HG02623 (cell line): ENCODE results near the gene RIOX2.
A peak's percentile ranks its signal among the peaks of the same experiment; 100 is the strongest.

Experiments
- ATAC-seq: cut with Tn5 transposase; IDR thresholded peaks from one replicate; pipeline ENCODE4 v1.9.1; 2021; ENCODE audit warnings: moderate library complexity; ENCODE audit not compliant: unreplicated experiment

Gene RIOX2

GRCh38 chr3:97956051-97956450 is 16.2 kb downstream of the RIOX2 start:
- ATAC-seq: no peak

GRCh38 chr3:97954228-97954827 is 17.9 kb downstream of the RIOX2 start:
- ATAC-seq: peak; percentile 55

GRCh38 chr3:97952872-97953271 is 19.4 kb downstream of the RIOX2 start:
- ATAC-seq: no peak

GRCh38 chr3:97952280-97952679 is 20.0 kb downstream of the RIOX2 start:
- no peak for ATAC-seq

GRCh38 chr3:97950360-97950759 is 21.9 kb downstream of the RIOX2 start:
- no peak for ATAC-seq

GRCh38 chr3:97949743-97950142 is 22.5 kb downstream of the RIOX2 start:
- no peak for ATAC-seq

- ATAC-seq: no peak
Measured at GRCh38 chr3:97949110-97949485, 23.1 kb downstream of the RIOX2 start.

- ATAC-seq: no peak
Measured at GRCh38 chr3:97948351-97949109, 23.7 kb downstream of the RIOX2 start.

GRCh38 chr3:97942801-97943546 is 29.3 kb downstream of the RIOX2 start:
- no peak for ATAC-seq

- ATAC-seq: no peak
Measured at GRCh38 chr3:97940034-97940433, 32.2 kb downstream of the RIOX2 start.

GRCh38 chr3:97939401-97939800 is 32.8 kb downstream of the RIOX2 start:
- ATAC-seq: no peak

- ATAC-seq: no peak
Measured at GRCh38 chr3:97938444-97938843, 33.8 kb downstream of the RIOX2 start.

- ATAC-seq: no peak
Measured at GRCh38 chr3:97937205-97937604, 35.0 kb downstream of the RIOX2 start.

GRCh38 chr3:97935842-97936241 is 36.4 kb downstream of the RIOX2 start:
- ATAC-seq: no peak

GRCh38 chr3:97934980-97935695 is 37.1 kb downstream of the RIOX2 start:
- ATAC-seq: no peak

- ATAC-seq: no peak
Measured at GRCh38 chr3:97932387-97932801, 39.8 kb downstream of the RIOX2 start.

- no peak for ATAC-seq
Measured at GRCh38 chr3:97931218-97931617, 41.0 kb downstream of the RIOX2 start.

GRCh38 chr3:97930018-97930417 is 42.2 kb downstream of the RIOX2 start:
- ATAC-seq: no peak

GRCh38 chr3:97928986-97929385 is 43.2 kb downstream of the RIOX2 start:
- ATAC-seq: no peak

GRCh38 chr3:97927704-97928103 is 44.5 kb downstream of the RIOX2 start:
- no peak for ATAC-seq

GRCh38 chr3:97917813-97918536 is 54.3 kb downstream of the RIOX2 start:
- no peak for ATAC-seq
